HepG2 (cell line): ENCODE data around the gene FXN. TPM values are rescaled to one million over a fixed set of nuclear protein-coding genes. Genes with fewer than 3 reads are reported as not detected.

ENCODE experiments used
- CCAR2 ChIP-seq: fragments of 200-400 bp; formaldehyde crosslinking; optimal IDR thresholded peaks from 2 replicates; pipeline ENCODE3; 2018; ENCODE audit warnings: low read depth, mild to moderate bottlenecking, low read length, moderate library complexity
- GTF3A ChIP-seq: sonication (generic); formaldehyde crosslinking; conservative IDR thresholded peaks from 2 replicates; pipeline ENCODE4 v1.4.0; 2020; ENCODE audit warnings: mild to moderate bottlenecking, missing genetic modification reagents
- HOXD1 ChIP-seq: sonication (generic); formaldehyde crosslinking; IDR thresholded peaks from 2 replicates; pipeline ENCODE4 v1.5.0; 2020; ENCODE audit warnings: missing genetic modification reagents
- JUN ChIP-seq: sonication (generic); formaldehyde crosslinking; IDR thresholded peaks from 2 replicates; pipeline ENCODE4 v1.4.0; 2020; ENCODE audit warnings: mild to moderate bottlenecking, missing genetic modification reagents
- MED13 ChIP-seq: sonication (generic); formaldehyde crosslinking; IDR thresholded peaks from 2 replicates; pipeline ENCODE4 v1.5.0; 2020; ENCODE audit warnings: missing genetic modification reagents
- NCOR1 ChIP-seq: fragments of 200-600 bp; sonication (generic); IDR thresholded peaks from 2 replicates; pipeline ENCODE4 v1.7.0; 2017; ENCODE audit warnings: antibody characterized with exemption, low read length, borderline replicate concordance
- NFYB ChIP-seq: sonication (generic); formaldehyde crosslinking; IDR thresholded peaks from 2 replicates; pipeline ENCODE4 v1.4.0; 2020; ENCODE audit warnings: missing genetic modification reagents
- PAXIP1 ChIP-seq: sonication (generic); formaldehyde crosslinking; conservative IDR thresholded peaks from 2 replicates; pipeline ENCODE4 v1.4.0; 2020; ENCODE audit warnings: mild to moderate bottlenecking, missing genetic modification reagents, moderate library complexity
- REL ChIP-seq: sonication (generic); formaldehyde crosslinking; conservative IDR thresholded peaks from 2 replicates; pipeline ENCODE4 v1.8.0; 2022; ENCODE audit warnings: mild to moderate bottlenecking, missing genetic modification reagents, moderate library complexity
- RXRA ChIP-seq: sonication (generic); formaldehyde crosslinking; IDR thresholded peaks from 2 replicates; pipeline ENCODE4 v1.5.1; 2020; ENCODE audit warnings: missing genetic modification reagents
- ZC3H4 ChIP-seq: sonication (generic); formaldehyde crosslinking; IDR thresholded peaks from 2 replicates; pipeline ENCODE4 v1.4.0; 2020; ENCODE audit warnings: missing genetic modification reagents, borderline replicate concordance
- ZNF451 ChIP-seq: sonication (generic); formaldehyde crosslinking; IDR thresholded peaks from 2 replicates; pipeline ENCODE4 v1.5.0; 2020; ENCODE audit warnings: mild to moderate bottlenecking, missing genetic modification reagents
- ZNF576 ChIP-seq: sonication (generic); formaldehyde crosslinking; IDR thresholded peaks from 2 replicates; pipeline ENCODE4 v1.4.0; 2020; ENCODE audit warnings: mild to moderate bottlenecking, missing genetic modification reagents
- ZNF670 ChIP-seq: sonication (generic); formaldehyde crosslinking; IDR thresholded peaks from 2 replicates; pipeline ENCODE4 v1.8.0; 2022; ENCODE audit warnings: mild to moderate bottlenecking, missing genetic modification reagents, borderline replicate concordance
- ZZZ3 ChIP-seq: sonication (generic); formaldehyde crosslinking; IDR thresholded peaks from 2 replicates; pipeline ENCODE4 v1.4.0; 2020; ENCODE audit warnings: missing genetic modification reagents, mild to moderate bottlenecking, borderline replicate concordance
- polyA plus RNA-seq, 8 experiments: library from polyadenylated mRNA; depleted of rRNA in 3 of 8; stranded (reverse) in 7 of 8; unstranded in 1 of 8; fragments of >200 nt; fragmentation: Illumina TruSeq in 4 of 8; extraction: Trizol in 4 of 8; gene quantifications; 2 replicates each; pipeline versions ENCODE4 v1.2.1 to v1.2.3, GENCODE V29; 2011 to 2016; ENCODE audit warnings: low read depth in 4 of 8, missing spikeins in 1 of 8, mixed read lengths in 1 of 8; ENCODE audit not compliant: insufficient read depth in 1 of 8
- total RNA-seq, 5 experiments: library from RNA; depleted of rRNA; stranded (reverse); fragments of >200 nt; fragmentation: Illumina TruSeq; extraction: Trizol; gene quantifications; 2 replicates each; pipeline ENCODE4 v1.2.3, GENCODE V29; 2016; ENCODE audit warnings: low read depth in 1 of 5
- TF ChIP-seq, protein P1 (sequence below): sonication (generic); formaldehyde crosslinking; IDR thresholded peaks from 2 replicates; pipeline ENCODE4 v1.8.0; 2022; ENCODE audit warnings: missing genetic modification reagents, low read depth, mild to moderate bottlenecking, borderline replicate concordance
- TF ChIP-seq, protein P2 (sequence below): sonication (generic); formaldehyde crosslinking; conservative IDR thresholded peaks from 2 replicates; pipeline ENCODE4 v1.8.1; 2023; ENCODE audit warnings: missing genetic modification reagents
- TF ChIP-seq, protein P3 (sequence below): IDR thresholded peaks from 2 replicates; pipeline ENCODE4 v1.6.1; 2018; ENCODE audit warnings: missing genetic modification reagents
- TF ChIP-seq, protein P4 (sequence below): sonication (generic); formaldehyde crosslinking; IDR thresholded peaks from 2 replicates; pipeline ENCODE4 v1.9.0; 2022; ENCODE audit warnings: low read depth, missing genetic modification reagents

FXN gene
- total and polyA plus RNA-seq, 2 of the 13 experiments (the other 11 are each of a cell fraction or from before 2014, with no cell fraction given): 24.1 to 26.0 TPM

DNA sequence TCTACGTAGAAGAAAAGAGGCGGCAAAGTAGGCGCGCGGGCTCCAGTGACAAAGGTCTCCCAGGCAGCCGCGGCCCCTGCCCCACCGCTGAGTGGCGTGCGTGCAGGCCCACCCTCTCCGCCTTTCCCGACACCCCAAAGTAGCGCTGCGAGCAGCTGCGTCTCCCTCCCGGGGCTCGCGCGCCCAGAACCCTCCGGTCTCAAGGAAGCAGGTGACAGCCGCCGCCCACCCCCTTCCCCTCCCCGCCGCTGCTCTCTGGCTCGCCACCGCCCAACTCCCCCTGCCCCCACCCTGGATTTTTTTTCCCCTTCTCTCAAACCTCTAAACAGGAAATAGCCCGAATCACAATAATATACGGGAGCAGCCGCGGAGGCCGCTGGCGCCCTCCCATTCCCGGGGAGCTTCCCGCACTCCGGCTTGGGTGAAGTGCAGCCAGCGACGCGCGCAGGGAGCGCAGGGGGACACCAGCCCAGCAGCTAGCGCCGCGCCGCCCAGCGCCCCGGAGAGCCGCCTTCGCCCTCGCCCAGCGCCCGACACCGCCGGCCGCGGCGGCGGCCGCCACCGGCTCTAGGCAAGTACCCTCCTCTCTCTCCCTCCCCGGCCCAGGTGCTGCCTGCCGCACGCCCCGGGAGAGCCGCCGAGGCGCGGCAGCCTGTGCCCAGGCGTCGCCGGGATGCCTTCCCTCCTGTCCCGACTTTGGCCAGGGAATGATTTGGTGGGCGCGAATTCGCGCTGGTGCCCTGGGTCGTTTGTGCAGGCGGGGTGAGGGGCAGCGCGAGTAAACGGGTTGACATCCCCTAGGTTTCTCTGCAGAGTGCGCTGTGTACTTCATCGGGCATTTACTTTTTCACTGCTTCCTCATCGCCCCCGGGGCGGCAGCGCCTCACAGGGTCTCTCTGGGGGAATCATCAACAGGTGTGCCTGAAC is 85.9 kb downstream of the FXN start (continued):
- TF ChIP-seq ZNF670 (0 out of 2 replicates have a peak, but pooled peaks have one; percentile 19), HOXD1 (0 out of 2 replicates have a peak, but pooled peaks have one; percentile 25), MED13 (CRISPR knock-in tag) (peak; percentile 8; the same call in 1 of the 2 replicates), PAXIP1 (CRISPR knock-in tag) (no peak), NFYB (CRISPR knock-in tag) (no peak), REL (no peak), ZNF451 (no peak), RXRA (no peak), NCOR1 (no peak), GTF3A (CRISPR knock-in tag) (no peak), ZZZ3 (CRISPR knock-in tag) (no peak), CCAR2 (no peak), ZNF576 (CRISPR knock-in tag) (no peak), ZC3H4 (CRISPR knock-in tag) (peak; percentile 37; the same call in 1 of the 2 replicates), JUN (CRISPR knock-in tag) (no peak)
- TF ChIP-seq, protein P1, sequence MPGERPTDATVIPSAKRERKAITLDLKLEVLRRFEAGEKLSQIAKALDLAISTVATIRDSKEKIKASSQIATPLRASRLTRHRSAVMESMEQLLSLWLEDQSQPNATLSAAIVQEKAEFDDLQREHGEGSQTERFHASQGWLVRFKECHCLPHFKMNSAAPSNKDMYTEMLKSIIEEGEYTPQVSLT (CRISPR knock-in tag): no peak
- TF ChIP-seq, protein P2, sequence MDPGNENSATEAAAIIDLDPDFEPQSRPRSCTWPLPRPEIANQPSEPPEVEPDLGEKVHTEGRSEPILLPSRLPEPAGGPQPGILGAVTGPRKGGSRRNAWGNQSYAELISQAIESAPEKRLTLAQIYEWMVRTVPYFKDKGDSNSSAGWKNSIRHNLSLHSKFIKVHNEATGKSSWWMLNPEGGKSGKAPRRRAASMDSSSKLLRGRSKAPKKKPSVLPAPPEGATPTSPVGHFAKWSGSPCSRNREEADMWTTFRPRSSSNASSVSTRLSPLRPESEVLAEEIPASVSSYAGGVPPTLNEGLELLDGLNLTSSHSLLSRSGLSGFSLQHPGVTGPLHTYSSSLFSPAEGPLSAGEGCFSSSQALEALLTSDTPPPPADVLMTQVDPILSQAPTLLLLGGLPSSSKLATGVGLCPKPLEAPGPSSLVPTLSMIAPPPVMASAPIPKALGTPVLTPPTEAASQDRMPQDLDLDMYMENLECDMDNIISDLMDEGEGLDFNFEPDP (CRISPR knock-in tag): no peak
- TF ChIP-seq, protein P3, sequence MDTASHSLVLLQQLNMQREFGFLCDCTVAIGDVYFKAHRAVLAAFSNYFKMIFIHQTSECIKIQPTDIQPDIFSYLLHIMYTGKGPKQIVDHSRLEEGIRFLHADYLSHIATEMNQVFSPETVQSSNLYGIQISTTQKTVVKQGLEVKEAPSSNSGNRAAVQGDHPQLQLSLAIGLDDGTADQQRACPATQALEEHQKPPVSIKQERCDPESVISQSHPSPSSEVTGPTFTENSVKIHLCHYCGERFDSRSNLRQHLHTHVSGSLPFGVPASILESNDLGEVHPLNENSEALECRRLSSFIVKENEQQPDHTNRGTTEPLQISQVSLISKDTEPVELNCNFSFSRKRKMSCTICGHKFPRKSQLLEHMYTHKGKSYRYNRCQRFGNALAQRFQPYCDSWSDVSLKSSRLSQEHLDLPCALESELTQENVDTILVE (CRISPR knock-in tag): 0 out of 2 replicates have a peak, but pooled peaks have one; percentile 40
- TF ChIP-seq, protein P4, sequence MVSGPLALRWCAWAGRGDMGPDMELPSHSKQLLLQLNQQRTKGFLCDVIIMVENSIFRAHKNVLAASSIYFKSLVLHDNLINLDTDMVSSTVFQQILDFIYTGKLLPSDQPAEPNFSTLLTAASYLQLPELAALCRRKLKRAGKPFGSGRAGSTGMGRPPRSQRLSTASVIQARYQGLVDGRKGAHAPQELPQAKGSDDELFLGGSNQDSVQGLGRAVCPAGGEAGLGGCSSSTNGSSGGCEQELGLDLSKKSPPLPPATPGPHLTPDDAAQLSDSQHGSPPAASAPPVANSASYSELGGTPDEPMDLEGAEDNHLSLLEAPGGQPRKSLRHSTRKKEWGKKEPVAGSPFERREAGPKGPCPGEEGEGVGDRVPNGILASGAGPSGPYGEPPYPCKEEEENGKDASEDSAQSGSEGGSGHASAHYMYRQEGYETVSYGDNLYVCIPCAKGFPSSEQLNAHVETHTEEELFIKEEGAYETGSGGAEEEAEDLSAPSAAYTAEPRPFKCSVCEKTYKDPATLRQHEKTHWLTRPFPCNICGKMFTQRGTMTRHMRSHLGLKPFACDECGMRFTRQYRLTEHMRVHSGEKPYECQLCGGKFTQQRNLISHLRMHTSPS (CRISPR knock-in tag): peak; percentile 24; the same call in 1 of the 2 replicates
